HepG2 (cell line): ENCODE measurements around the gene CERS6. TPM values are rescaled to one million over a fixed set of nuclear protein-coding genes. Genes with fewer than 3 reads are reported as not detected.

Source experiments
- ATF7 ChIP-seq, 2 experiments: fragments of 450-650 bp in 1 of 2; sonication (generic) in 1 of 2; formaldehyde crosslinking in 1 of 2; IDR thresholded peaks; 2 replicates each; pipeline versions ENCODE4 v1.4.0 to v1.6.1; 2016 to 2020; ENCODE audit warnings: antibody characterized with exemption in 1 of 2, mild to moderate bottlenecking in 1 of 2, missing genetic modification reagents in 1 of 2
- HCFC1 ChIP-seq: fragments of 150-350 bp; IDR thresholded peaks from 2 replicates; pipeline ENCODE4 v1.6.1; 2014; ENCODE audit warnings: low read depth, low read length
- KMT2B ChIP-seq: IDR thresholded peaks from 2 replicates; pipeline ENCODE4 v1.6.1; 2016; ENCODE audit warnings: missing genetic modification reagents, missing compliant biosample characterization
- PHF20 ChIP-seq: sonication (generic); formaldehyde crosslinking; IDR thresholded peaks from 2 replicates; pipeline ENCODE4 v1.5.0; 2020; ENCODE audit warnings: mild to moderate bottlenecking, missing genetic modification reagents
- POGZ ChIP-seq: sonication (generic); formaldehyde crosslinking; IDR thresholded peaks from 2 replicates; pipeline ENCODE4 v1.4.0; 2020; ENCODE audit warnings: mild to moderate bottlenecking, missing genetic modification reagents
- STAG1 ChIP-seq: sonication (generic); formaldehyde crosslinking; IDR thresholded peaks from 2 replicates; pipeline ENCODE4 v1.4.0; 2020; ENCODE audit warnings: missing genetic modification reagents
- ZFP41 ChIP-seq: sonication (generic); formaldehyde crosslinking; IDR thresholded peaks from 2 replicates; pipeline ENCODE4 v1.4.0; 2020; ENCODE audit warnings: mild to moderate bottlenecking, missing genetic modification reagents, borderline replicate concordance
- ZNF136 ChIP-seq: sonication (generic); formaldehyde crosslinking; IDR thresholded peaks from 2 replicates; pipeline ENCODE4 v1.8.1; 2022; ENCODE audit warnings: low read depth, mild to moderate bottlenecking, moderate library complexity, missing genetic modification reagents
- ZNF496 ChIP-seq: sonication (generic); formaldehyde crosslinking; IDR thresholded peaks from 2 replicates; pipeline ENCODE4 v1.8.1; 2023; ENCODE audit warnings: mild to moderate bottlenecking, moderate library complexity, missing genetic modification reagents; ENCODE audit not compliant: insufficient replicate concordance
- ZNF670 ChIP-seq: sonication (generic); formaldehyde crosslinking; IDR thresholded peaks from 2 replicates; pipeline ENCODE4 v1.8.0; 2022; ENCODE audit warnings: mild to moderate bottlenecking, missing genetic modification reagents, borderline replicate concordance
- polyA plus RNA-seq, 8 experiments: library from polyadenylated mRNA; depleted of rRNA in 3 of 8; stranded (reverse) in 7 of 8; unstranded in 1 of 8; fragments of >200 nt; fragmentation: Illumina TruSeq in 4 of 8; extraction: Trizol in 4 of 8; gene quantifications; 2 replicates each; pipeline versions ENCODE4 v1.2.1 to v1.2.3, GENCODE V29; 2011 to 2016; ENCODE audit warnings: low read depth in 4 of 8, missing spikeins in 1 of 8, mixed read lengths in 1 of 8; ENCODE audit not compliant: insufficient read depth in 1 of 8
- total RNA-seq, 5 experiments: library from RNA; depleted of rRNA; stranded (reverse); fragments of >200 nt; fragmentation: Illumina TruSeq; extraction: Trizol; gene quantifications; 2 replicates each; pipeline ENCODE4 v1.2.3, GENCODE V29; 2016; ENCODE audit warnings: low read depth in 1 of 5
- TF ChIP-seq, protein P1 (sequence below): IDR thresholded peaks from 2 replicates; pipeline ENCODE4 v1.4.0; 2020; ENCODE audit warnings: mild to moderate bottlenecking, missing genetic modification reagents
- TF ChIP-seq, protein P2 (sequence below): sonication (generic); formaldehyde crosslinking; IDR thresholded peaks from 2 replicates; pipeline ENCODE4 v1.9.0; 2022; ENCODE audit warnings: missing genetic modification reagents, mild to moderate bottlenecking, borderline replicate concordance
- TF ChIP-seq, protein P3 (sequence below): sonication (generic); formaldehyde crosslinking; IDR thresholded peaks from 2 replicates; pipeline ENCODE4 v1.5.0; 2020; ENCODE audit warnings: mild to moderate bottlenecking, missing genetic modification reagents, borderline replicate concordance
- TF ChIP-seq, protein P4 (sequence below): sonication (generic); formaldehyde crosslinking; IDR thresholded peaks from 2 replicates; pipeline ENCODE4 v1.5.0; 2020; ENCODE audit warnings: missing genetic modification reagents
- TF ChIP-seq, protein P5 (sequence below): sonication (generic); formaldehyde crosslinking; IDR thresholded peaks from 2 replicates; pipeline ENCODE4 v1.4.0; 2020; ENCODE audit warnings: missing genetic modification reagents

CERS6 gene
- total and polyA plus RNA-seq, 2 of the 13 experiments (the other 11 are each of a cell fraction or from before 2014, with no cell fraction given) = 10.1 to 20.3 TPM

DNA sequence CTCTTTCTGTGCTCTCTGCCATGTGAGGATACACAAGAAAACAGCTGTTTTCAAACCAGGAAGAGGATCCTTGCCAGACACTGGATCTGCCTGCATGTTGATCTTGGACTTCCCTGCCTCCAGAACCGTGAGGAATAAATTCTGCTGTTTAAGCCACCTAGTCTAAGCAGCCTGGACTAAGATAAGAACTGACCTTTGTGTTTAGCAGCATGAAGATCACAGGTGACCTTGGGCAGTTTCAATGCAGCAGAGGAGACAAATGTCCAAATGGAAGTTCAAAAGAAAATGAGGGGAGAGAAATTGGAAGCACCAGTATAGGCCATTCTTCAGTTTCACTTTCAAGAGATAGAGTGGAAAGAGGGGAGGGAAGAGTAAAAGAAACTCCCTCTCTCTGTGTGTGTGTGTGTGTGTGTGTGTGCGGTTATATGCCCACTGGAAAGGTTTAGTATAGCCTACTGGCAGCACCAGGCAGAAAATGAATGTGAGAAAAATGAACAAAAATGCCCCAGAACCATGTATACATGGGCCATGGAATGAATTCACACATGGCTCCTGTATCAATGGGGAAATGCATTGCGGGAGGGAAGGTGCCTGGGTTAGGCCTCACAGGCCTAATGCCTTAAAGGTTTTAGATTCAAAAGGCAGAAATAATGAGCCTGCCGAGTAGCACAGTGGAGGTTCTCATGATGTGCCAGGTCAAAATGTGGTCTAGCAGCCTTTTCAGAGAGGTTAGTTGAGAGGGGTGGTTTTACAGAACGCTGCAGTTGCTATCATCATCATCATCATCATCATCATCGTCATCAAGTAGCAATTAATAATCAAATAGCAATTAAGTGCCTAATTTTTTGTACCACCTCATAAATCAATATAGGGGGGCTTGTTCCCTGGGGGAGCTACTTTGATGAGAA is 1.1 kb upstream of the CERS6 start (continued):
- 0 out of 2 replicates have a peak, but pooled peaks have one; percentile 36 for TF ChIP-seq KMT2B (CRISPR knock-in tag)
- TF ChIP-seq, protein P1, sequence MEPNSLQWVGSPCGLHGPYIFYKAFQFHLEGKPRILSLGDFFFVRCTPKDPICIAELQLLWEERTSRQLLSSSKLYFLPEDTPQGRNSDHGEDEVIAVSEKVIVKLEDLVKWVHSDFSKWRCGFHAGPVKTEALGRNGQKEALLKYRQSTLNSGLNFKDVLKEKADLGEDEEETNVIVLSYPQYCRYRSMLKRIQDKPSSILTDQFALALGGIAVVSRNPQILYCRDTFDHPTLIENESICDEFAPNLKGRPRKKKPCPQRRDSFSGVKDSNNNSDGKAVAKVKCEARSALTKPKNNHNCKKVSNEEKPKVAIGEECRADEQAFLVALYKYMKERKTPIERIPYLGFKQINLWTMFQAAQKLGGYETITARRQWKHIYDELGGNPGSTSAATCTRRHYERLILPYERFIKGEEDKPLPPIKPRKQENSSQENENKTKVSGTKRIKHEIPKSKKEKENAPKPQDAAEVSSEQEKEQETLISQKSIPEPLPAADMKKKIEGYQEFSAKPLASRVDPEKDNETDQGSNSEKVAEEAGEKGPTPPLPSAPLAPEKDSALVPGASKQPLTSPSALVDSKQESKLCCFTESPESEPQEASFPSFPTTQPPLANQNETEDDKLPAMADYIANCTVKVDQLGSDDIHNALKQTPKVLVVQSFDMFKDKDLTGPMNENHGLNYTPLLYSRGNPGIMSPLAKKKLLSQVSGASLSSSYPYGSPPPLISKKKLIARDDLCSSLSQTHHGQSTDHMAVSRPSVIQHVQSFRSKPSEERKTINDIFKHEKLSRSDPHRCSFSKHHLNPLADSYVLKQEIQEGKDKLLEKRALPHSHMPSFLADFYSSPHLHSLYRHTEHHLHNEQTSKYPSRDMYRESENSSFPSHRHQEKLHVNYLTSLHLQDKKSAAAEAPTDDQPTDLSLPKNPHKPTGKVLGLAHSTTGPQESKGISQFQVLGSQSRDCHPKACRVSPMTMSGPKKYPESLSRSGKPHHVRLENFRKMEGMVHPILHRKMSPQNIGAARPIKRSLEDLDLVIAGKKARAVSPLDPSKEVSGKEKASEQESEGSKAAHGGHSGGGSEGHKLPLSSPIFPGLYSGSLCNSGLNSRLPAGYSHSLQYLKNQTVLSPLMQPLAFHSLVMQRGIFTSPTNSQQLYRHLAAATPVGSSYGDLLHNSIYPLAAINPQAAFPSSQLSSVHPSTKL (CRISPR knock-in tag) = peak; percentile 37; the same call in 1 of the 2 replicates
- TF ChIP-seq ZNF136 (CRISPR knock-in tag) = no peak
- TF ChIP-seq, protein P2, sequence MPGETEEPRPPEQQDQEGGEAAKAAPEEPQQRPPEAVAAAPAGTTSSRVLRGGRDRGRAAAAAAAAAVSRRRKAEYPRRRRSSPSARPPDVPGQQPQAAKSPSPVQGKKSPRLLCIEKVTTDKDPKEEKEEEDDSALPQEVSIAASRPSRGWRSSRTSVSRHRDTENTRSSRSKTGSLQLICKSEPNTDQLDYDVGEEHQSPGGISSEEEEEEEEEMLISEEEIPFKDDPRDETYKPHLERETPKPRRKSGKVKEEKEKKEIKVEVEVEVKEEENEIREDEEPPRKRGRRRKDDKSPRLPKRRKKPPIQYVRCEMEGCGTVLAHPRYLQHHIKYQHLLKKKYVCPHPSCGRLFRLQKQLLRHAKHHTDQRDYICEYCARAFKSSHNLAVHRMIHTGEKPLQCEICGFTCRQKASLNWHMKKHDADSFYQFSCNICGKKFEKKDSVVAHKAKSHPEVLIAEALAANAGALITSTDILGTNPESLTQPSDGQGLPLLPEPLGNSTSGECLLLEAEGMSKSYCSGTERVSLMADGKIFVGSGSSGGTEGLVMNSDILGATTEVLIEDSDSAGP (CRISPR knock-in tag) = no peak
- no peak for TF ChIP-seq PHF20
- no peak for TF ChIP-seq ATF7 (IDR thresholded peaks at IDR 0.05)
- TF ChIP-seq ATF7 (CRISPR knock-in tag; IDR thresholded peaks at IDR 0.05) = no peak
- TF ChIP-seq HCFC1 = no peak
- TF ChIP-seq, protein P3, sequence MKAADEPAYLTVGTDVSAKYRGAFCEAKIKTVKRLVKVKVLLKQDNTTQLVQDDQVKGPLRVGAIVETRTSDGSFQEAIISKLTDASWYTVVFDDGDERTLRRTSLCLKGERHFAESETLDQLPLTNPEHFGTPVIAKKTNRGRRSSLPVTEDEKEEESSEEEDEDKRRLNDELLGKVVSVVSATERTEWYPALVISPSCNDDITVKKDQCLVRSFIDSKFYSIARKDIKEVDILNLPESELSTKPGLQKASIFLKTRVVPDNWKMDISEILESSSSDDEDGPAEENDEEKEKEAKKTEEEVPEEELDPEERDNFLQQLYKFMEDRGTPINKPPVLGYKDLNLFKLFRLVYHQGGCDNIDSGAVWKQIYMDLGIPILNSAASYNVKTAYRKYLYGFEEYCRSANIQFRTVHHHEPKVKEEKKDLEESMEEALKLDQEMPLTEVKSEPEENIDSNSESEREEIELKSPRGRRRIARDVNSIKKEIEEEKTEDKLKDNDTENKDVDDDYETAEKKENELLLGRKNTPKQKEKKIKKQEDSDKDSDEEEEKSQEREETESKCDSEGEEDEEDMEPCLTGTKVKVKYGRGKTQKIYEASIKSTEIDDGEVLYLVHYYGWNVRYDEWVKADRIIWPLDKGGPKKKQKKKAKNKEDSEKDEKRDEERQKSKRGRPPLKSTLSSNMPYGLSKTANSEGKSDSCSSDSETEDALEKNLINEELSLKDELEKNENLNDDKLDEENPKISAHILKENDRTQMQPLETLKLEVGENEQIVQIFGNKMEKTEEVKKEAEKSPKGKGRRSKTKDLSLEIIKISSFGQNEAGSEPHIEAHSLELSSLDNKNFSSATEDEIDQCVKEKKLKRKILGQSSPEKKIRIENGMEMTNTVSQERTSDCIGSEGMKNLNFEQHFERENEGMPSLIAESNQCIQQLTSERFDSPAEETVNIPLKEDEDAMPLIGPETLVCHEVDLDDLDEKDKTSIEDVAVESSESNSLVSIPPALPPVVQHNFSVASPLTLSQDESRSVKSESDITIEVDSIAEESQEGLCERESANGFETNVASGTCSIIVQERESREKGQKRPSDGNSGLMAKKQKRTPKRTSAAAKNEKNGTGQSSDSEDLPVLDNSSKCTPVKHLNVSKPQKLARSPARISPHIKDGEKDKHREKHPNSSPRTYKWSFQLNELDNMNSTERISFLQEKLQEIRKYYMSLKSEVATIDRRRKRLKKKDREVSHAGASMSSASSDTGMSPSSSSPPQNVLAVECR = no peak; the same call in 1 of the 2 replicates
- TF ChIP-seq POGZ (CRISPR knock-in tag) = peak; percentile 33; the same call in 1 of the 2 replicates
- TF ChIP-seq ZNF496 (CRISPR knock-in tag) = no peak
- TF ChIP-seq, protein P4, sequence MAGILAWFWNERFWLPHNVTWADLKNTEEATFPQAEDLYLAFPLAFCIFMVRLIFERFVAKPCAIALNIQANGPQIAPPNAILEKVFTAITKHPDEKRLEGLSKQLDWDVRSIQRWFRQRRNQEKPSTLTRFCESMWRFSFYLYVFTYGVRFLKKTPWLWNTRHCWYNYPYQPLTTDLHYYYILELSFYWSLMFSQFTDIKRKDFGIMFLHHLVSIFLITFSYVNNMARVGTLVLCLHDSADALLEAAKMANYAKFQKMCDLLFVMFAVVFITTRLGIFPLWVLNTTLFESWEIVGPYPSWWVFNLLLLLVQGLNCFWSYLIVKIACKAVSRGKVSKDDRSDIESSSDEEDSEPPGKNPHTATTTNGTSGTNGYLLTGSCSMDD (CRISPR knock-in tag) = no peak
- TF ChIP-seq, protein P5, sequence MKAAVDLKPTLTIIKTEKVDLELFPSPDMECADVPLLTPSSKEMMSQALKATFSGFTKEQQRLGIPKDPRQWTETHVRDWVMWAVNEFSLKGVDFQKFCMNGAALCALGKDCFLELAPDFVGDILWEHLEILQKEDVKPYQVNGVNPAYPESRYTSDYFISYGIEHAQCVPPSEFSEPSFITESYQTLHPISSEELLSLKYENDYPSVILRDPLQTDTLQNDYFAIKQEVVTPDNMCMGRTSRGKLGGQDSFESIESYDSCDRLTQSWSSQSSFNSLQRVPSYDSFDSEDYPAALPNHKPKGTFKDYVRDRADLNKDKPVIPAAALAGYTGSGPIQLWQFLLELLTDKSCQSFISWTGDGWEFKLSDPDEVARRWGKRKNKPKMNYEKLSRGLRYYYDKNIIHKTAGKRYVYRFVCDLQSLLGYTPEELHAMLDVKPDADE (CRISPR knock-in tag) = no peak
- no peak for TF ChIP-seq ZFP41 (CRISPR knock-in tag)
- no peak for TF ChIP-seq ZNF670 (CRISPR knock-in tag)
- TF ChIP-seq STAG1 = no peak
